NCI-H2107 treated with DMSO at 0.1 percent for 48 hours (cell line): Measurements from ENCODE around the gene GABRR3.
A peak's percentile ranks its signal among the peaks of the same experiment; 100 is the strongest.

ENCODE experiments used
- DNase-seq: peaks from one replicate; lab custom pipeline; 2025; ENCODE audit not compliant: unreplicated experiment; lab: John Stamatoyannopoulos, UW

Gene GABRR3

DNA sequence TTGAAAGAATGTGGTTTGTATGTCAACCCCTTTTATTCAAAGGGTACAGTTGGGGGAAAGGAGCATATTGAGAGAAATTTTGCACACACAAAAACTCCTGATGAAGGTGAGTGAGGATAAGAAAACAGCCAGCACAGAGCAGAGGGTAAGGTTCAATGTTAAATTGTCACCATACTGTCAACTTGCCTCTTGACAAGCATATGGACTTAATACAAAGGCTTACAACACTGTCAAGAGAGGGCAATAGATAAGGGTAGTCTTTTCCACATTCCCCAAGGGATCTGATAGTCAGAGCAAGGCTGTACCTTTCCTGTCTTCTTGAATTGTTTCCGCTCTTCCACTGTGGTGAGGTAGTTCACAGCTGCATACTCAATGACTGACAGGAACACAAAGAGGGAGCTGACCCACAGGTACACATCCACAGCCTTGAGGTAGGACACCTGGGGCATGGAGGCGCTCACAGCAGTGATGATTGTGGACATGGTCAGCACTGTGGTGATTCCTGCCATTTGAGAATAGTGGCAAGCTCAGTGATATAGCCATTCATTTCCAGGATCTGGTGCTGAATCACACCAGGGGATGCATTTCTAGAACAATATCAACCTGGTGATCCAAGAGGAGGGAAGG lies 42.5 kb downstream of the GABRR3 start:
- DNase-seq: no peak

DNA sequence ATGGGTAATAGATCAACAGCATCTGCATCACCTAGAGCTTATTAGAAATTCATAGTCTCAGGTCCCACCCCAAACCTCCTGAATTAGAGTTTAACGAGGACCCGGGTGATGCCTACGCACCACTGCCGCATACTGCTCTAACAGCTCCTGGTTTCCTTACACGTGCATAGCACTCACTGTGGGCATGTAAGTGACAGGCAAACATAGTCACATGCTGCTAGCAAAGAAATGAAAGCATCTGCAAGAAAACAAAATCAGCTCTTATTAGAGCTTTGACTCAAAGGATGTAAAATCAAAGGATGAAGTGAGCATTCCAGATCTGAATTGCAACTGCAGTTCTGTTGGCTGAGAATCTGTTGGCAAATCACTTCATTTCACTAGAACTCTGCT lies 43.8 kb downstream of the GABRR3 start:
- no peak for DNase-seq

DNA sequence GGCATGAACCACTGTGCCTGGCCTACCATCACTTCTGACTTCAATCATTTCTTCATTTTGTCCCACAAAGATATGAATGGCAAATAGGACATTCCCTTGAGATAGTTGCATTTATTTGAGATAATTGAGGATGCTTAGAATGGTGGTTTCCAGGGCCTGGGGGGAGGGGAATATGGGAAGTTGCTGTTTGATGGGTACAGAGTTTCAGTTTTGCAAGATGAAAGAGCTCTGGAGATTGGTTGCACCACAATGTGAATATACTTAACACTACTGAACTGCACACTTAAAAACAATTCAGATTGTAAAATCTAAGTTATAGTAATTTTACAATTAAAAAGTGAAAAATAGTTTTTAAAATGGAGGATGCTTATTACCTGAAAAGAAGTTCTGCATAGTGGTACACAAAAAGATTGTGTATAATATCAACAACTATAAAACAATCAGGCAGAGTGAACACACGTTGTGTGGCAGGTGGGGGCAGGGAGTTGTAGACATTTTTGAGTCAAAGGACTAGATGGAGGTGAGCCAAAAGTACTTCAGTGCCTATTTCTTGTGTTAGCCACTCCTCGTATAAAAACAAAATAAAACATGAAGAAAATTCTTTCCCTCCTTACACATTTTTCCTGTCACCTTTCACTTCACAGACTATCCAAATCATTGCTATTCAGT lies 44.4 kb downstream of the GABRR3 start:
- no peak for DNase-seq

DNA sequence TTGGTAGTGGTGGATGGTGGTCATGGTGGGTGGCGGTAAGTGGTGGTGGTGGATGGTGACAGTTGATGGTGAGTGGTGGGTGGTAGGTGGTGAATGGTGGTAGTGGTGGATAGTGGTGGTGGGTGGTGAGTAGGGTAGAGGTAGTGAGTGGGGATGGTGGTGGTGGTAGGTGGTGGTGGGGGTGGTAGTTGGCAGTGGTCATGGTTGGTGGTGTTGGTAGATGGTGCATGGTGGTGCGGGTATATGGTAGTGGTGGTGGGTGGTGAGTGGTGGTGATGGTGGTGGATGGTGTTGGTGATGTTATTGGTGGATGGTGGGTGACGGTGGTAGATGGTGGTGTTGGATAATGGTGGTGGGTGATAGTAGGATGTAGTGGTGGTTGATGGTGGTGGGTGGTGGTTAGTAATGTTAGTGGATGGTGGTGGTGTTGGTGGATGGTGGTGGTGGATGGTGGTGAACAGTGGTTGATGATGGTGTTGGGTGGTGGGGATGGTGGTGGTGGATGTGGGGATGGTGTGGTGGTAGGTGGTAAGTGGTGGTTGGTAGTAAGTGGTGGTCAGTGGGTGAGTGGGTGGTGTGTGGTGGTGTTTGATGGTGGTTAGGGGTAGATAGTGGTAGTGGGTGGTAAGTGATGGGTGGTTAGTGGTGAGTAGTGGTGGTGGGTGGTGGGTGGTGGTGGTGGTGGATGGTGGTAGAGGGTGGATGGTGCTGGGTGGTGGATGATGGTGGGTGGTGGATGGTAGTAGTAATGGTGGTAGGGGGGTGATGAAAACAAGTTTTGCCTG lies 46.1 kb downstream of the GABRR3 start:
- DNase-seq: no peak

DNA sequence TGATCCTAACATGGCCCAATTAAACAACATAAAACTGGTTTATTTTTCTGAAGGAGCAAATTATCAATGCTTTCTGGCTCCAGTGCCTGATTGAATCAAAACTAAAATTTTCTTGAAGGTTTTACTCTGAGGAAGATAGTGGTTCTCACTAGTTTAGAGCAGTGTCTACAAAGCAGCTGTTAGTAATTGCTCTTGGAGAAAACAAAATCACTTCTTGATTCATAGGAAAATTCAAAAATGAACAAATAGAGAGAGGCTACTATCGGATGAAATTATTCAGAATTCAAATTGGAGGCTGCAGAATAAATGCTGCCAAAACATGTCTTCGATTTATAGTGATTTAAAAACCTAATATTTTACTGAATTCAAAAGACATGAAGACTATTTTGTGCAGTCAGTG lies 47.8 kb downstream of the GABRR3 start:
- no peak for DNase-seq

DNA sequence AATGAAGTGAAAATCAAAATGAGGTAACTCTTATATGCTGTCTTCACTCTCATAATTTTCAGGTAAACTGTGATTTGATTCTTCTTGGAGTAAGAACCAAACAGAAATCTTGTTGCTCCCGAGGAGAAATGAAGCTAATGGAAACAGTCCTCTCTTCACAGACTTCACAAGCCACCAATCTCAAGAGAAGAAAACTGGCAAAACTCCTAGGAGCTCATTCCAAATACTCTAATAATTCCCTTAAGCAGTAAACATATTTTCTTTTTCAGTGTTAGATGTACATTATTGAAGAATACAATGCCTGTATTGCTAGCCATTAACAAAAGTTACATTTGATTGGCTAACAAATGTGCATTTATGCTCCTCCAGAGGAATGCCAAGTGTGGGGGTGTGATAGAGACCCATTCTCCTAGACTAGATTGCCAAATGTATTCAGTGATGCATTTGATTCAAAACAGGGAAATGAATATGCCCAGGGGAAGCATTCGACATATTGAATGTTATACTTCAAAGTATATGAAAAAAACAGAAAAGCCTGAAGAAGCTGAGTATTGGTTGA lies 51.1 kb downstream of the GABRR3 start:
- DNase-seq: no peak

DNA sequence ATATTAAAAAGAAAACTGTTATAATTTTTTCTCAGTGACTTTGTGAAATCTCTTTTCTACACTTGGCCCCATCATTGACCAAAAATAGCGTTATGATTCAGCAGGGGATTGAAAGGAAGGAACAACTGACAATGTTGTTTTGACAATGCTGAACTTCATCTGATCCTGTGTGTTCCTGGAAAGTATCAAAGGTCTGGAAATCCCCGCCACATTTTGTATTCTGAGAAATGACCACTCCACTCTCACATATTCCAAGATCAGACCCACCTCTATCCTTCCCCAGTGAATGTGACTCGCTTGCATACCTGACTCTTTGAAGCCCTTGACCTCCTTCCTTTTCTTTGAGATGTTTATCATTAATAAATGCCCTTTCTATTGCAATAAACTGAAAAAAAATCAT lies 53.2 kb downstream of the GABRR3 start:
- DNase-seq: no peak

DNA sequence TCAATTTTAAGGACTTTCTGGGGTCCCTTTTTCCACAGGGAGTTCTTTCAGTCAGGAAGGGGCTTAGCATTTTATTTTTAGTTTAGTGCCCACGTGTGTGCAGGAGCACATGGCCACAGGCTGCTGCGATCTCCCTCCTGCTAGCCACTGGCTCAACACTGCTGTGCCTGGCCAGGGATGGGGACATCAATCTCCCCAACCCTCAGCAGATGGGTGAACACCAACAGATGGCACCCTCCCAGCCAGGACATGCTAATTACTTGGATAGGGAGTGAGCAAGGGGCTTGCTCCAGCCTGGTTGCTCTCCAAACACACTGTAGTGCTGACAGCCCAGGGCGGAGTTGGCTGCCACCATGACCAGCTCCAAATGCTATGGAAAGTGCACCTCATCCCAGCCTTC lies 55.5 kb downstream of the GABRR3 start:
- DNase-seq: no peak

DNA sequence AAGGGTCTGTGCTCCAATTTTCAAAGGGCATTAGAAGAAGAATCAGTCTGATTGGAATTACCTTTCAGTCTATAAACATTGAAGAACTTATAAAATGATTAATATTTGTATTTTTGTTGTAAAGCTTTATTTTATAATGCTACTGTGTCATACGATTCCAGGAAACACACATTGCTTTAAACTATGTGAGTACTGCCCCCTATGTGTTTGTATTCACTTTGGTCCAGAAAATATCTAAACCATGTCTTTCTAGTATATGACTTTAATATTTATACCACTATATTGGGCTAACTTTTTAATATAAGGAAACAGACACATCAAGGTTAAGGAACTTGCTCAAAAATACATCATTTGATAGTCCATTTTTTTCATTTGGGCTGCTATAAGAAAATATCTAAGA lies 59.6 kb downstream of the GABRR3 start:
- no peak for DNase-seq

DNA sequence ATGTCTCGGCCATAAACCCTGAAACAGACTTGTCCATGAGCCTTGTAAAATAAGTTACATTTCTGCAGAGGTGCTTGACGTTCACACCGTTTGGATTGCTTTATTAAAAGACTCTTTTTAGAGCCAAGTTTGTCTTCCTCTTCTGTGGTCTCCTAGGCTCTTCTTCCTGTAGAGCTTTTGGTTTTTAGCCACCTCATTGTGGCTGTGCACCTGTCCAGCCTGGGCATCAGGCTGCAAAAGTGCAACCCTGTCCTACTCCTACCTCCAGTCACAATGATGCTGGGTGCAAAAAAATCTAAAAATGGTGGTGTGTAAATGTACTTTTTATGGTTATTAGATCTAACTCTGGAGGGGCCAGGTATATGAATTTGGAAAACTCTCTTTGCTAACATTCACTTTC lies 60.1 kb downstream of the GABRR3 start:
- DNase-seq: no peak

DNA sequence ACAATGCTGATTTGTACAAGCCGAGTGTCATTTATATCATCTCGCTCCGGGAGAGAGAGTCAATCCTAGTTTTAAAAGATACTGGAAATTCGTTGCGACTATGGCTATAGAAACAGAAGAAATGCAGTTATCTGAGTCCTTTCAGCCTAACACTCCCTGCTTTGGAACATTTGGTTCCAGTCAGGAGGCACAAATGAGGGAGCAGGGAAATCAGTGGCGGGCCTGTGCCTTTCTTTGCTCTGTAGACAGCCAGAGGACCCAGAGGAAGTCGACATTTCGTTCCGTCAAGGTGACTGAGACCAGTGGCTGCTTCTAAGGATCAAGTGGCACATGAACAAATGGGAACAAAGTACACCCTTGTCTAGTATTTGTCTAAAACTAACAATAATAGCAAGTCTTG lies 62.1 kb downstream of the GABRR3 start:
- DNase-seq: no peak

DNA sequence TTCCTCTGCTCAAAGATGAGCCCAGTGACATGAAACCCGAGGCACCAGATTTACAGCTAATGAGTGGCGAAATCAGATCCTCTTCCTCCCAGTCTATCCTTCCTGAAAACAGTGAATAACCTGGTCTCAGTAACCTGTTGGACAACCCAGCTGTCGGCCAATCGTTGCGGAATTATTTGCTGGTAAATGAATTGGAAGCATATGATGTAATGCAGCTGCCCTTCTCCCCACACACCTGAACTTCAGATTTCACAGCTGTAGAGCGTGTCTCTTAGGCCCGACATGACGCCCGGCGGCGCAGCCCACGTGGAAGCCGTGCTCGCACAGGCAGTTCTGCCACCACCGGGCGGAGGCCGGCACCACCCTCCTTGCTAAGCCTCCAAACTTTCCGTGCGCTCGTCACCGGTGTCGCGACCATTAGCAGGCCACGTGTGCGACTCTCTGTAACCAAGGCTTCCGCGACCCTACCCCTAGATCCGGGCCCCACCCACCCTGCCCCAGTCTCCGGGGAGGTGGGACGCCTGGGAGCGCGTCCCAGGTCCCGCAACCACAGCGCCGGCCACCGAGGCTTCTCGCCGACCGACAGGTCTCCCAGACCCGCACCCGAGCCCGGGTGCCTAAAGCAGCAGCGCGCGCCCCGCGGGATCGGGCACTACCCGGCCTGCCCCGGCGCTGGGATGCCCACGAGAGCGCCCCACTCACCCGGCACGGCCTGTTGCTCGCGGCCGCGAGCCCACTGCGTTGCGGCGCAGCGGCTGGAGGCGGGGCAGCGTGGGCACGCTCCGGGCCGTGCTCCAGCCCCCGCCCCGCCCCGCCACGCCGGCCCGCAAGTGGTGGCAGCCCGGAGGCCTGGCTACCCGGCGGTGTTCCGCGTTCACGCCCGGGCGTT lies 63.2 kb downstream of the GABRR3 start, which contains the start of gene RIOX2:
Gene RIOX2, minus strand, starts transcription at position 753 of the 889 bp plus-strand sequence. CDS start 4,838 bp downstream, outside the sequence.
- peak; percentile 62 for DNase-seq

DNA sequence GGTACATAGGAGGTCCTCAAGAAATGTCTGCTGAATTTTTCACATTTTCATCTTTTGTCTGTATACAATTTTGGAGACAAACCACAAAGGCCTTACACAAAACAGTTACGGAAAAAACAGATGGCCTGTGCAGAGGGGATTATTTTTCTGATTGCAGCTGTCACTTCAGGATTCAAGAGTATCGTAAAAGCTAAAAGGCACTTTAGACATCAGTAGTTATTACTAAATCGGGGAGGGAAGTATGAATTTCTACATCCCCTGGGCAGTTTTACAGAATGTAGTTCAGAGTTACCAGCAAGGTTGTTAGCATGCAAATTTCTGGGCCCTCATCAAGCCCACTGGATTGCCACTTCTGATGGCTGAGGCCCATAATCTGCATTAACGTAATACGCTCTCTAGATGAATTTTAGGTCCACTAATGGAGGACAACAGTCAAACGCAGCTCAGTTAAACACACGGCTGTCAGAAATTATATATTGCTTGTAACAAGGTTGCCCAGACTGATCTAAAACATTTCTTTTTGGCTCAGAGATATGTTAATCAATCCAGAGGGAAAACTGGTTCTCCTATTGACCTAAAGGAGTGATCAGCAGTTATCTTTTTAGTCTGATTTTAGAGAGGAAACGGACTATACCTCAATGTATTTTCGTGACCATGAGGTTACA lies 64.0 kb downstream of the GABRR3 start:
- peak; percentile 46 for DNase-seq

DNA sequence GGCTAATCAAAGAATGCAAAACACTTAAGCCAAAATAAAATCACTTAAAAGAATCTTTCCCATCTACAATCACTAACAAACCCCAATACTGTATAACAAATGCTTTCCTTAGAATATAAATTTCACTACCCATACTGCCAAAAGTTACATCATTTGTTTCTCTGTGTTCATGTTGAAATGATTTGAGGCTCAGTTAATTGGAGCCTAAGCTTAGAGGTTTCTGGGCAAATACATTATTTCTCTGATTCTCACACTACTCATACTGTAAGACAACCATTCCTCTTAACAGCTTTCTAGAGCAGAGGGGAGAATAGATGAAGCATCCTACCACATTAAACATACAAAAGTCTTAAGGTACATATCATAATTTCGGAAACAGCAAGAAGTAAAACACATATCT lies 65.0 kb downstream of the GABRR3 start:
- no peak for DNase-seq

DNA sequence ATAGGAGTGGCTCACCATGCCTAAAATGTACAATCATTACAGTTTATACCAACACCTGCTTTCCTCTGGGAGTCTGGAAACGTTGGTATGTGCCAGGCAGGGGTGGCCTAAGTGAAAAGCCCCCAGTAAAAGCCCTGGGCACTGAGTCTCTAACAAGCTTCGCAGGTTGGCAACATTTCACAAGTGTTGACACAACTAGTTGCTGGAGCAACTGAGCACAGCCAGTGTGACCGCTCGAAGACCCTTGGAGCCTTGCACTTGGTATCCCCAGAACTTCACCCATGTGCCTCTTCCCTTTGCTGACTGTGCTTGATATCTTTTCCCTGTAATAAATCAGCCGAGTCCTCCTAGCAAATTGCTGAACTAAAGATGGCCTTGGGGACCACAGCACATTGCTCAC lies 65.6 kb downstream of the GABRR3 start:
- DNase-seq: no peak

DNA sequence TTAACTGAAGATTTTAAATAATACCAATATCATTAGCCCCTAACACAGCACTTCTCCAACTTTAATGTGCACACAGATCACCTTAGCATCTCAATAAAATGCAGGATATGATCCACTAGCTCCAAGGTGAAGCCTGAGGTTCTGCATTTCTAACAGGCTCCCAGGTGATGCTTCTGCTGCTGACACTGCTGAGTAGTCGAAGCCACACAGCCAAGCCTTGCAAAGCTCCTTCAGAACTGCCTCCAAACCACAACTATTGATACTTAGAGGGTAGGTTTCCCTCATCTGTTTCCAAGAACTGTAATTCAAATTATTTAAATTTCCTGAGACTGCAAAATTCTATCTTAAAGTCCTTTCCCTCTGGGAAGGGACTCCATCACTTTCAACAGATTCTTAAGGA lies 66.7 kb downstream of the GABRR3 start:
- no peak for DNase-seq

DNA sequence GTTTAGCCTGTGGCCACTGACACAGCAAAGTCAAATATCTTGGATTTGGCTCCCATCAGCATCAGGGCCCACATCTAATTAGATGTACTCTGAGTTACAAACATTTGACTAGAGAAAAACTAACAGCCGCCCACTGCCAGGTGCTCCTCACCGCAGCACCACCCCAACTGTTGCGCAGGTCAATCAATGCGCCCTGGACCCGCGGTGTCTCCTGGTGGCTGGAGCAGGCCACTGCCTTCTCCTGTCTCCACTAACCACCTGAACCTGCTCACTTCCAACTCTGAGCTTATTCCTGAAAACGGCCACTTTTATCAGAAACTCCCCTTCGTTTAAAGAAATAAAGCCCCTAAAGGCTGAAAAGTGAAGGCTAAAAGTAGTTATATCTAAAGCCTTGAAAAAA lies 67.1 kb downstream of the GABRR3 start:
- DNase-seq: no peak

DNA sequence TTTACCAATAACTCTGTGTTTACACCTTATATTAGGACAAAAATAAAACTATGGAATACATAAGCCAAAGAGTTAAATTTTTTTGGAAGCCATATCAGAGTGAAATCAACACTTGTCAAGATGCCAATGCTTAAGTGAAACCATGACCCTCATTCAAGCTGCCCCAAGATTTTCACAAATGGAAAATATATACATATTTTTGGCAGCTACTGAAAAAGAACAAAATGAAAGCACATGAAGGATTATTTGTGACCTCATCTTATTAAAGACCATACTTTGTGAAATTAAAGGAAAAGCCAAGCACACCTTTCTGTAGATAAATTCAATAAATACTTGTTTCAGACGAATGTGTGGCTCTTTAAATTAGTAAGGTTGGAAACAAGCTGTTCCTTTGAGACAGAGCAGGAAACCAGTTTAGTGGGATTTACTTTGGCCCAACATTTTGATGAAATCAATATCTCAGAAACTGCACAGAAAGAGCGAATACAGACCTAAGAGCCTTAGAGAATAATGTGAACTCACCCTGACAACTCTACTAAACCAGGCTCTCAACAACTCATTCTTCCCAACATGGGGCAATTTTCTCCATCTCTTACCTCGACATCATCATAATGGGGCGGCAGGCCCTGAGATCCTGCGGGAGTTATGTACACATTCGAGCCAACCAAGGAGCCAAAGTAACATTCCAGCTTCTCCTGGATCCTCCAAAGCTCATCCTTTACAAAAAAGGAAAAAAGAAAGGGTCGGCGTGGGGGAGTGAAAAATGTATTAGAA lies 73.9 kb downstream of the GABRR3 start:
- DNase-seq: no peak

DNA sequence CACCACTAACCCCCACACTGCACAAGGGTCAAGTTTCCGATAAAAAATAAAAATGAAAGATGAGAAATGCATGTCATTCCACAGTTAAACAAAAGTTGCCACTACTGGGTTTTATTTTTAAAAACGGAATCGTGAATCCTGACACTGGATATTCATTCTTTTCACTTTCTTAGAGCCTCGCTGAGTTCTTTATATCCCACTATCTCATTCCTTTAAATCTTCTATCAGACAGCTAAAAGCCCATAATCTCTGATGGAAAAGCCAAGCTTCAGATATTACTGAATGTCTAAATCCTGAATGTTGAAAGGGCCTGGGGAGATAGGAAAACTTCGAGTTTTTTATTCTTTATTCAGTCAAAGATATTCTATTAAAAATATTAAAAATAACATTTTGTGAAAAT lies 74.6 kb downstream of the GABRR3 start:
- no peak for DNase-seq

DNA sequence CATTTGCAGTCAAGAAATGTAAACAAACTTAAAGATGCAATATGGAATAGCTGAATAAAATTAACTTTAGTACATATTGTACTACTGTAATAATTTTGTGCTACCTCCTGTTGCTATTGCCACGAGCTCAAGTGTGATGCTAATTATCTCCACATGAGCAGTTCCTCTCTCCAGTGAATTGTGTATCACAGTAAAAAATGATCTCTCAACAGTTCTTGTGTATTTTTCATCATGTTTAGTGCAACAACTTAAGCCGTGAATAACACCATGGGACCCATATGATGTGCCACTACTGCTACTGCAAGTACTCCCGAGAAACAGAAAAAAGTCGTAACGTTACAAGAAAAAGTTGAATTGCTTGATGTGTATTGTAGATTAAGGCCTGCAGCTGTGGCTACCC lies 75.2 kb downstream of the GABRR3 start:
- no peak for DNase-seq
